Neural cell (in vitro differentiated cells): ENCODE data around the gene DENND1A. TPM values are rescaled to one million over a fixed set of nuclear protein-coding genes. Genes with fewer than 3 reads are reported as not detected.

Source experiments
- H2AFZ ChIP-seq: fragments of 200-600, 300-800 bp; sonication (generic), shearing (Covaris generic); 2 replicates; pipeline ENCODE4 v1.6.0; 2014; ENCODE audit warnings: low read depth, mild to moderate bottlenecking, antibody characterized with exemption, low read length, moderate library complexity
- H3F3A ChIP-seq: fragments of 200-600 bp; shearing (Covaris generic); 2 replicates; pipeline ENCODE4 v1.6.1; 2016; ENCODE audit warnings: mild to moderate bottlenecking, moderate library complexity, mixed read lengths, antibody characterized with exemption, low read length; ENCODE audit not compliant: insufficient read depth, poor library complexity, severe bottlenecking
- H3K27ac ChIP-seq: fragments of 200-600, 300-800 bp; sonication (generic), shearing (Covaris generic); 2 replicates; pipeline ENCODE4 v1.5.1; 2014; ENCODE audit warnings: mild to moderate bottlenecking, low read length, moderate library complexity
- H3K27me3 ChIP-seq: fragments of 300-800, 200-600 bp; sonication (generic), shearing (Covaris generic); 2 replicates; pipeline ENCODE4 v1.6.0; 2014; ENCODE audit warnings: mild to moderate bottlenecking, low read depth, low read length, moderate library complexity; ENCODE audit not compliant: insufficient read depth
- H3K36me3 ChIP-seq: fragments of 300-800, 200-600 bp; sonication (generic), shearing (Covaris generic); 2 replicates; pipeline ENCODE4 v1.5.1; 2014; ENCODE audit warnings: mild to moderate bottlenecking, antibody characterized with exemption, low read length, moderate library complexity; ENCODE audit not compliant: insufficient read depth
- H3K4me2 ChIP-seq: fragments of 300-800, 200-600 bp; sonication (generic), shearing (Covaris generic); 2 replicates; pipeline ENCODE4 v1.6.0; 2014; ENCODE audit warnings: mild to moderate bottlenecking, low read length
- H3K4me3 ChIP-seq: fragments of 300-800, 200-600 bp; sonication (generic), shearing (Covaris generic); 2 replicates; pipeline ENCODE4 v1.5.1; 2014; ENCODE audit warnings: mild to moderate bottlenecking, low read length, moderate library complexity
- H3K79me2 ChIP-seq: fragments of 200-600 bp; shearing (Covaris generic); replicated peaks from 2 replicates; pipeline ENCODE4 v1.6.0; 2014; ENCODE audit warnings: mild to moderate bottlenecking, low read length, moderate library complexity; ENCODE audit not compliant: insufficient read depth
- H3K9ac ChIP-seq: fragments of 300-800, 200-600 bp; sonication (generic), shearing (Covaris generic); 2 replicates; pipeline ENCODE4 v1.6.1; 2016; ENCODE audit warnings: mild to moderate bottlenecking, low read length, mixed read lengths
- H3K9me2 ChIP-seq: fragments of 200-600 bp; shearing (Covaris generic); 2 replicates; pipeline ENCODE4 v1.6.1; 2016; ENCODE audit warnings: mild to moderate bottlenecking, low read length, mixed read lengths; ENCODE audit not compliant: insufficient read depth
- H3K9me3 ChIP-seq: fragments of 200-600, 300-800 bp; sonication (generic), shearing (Covaris generic); 2 replicates; pipeline ENCODE4 v1.6.1; 2016; ENCODE audit warnings: mild to moderate bottlenecking, mixed run types, low read length, moderate library complexity, mixed read lengths
- H4K20me1 ChIP-seq: fragments of 200-600 bp; shearing (Covaris generic); 2 replicates; pipeline ENCODE4 v1.6.1; 2016; ENCODE audit warnings: mild to moderate bottlenecking, mixed run types; ENCODE audit not compliant: insufficient read depth
- CTCF ChIP-seq: fragments of 450-650 bp; IDR thresholded peaks from 2 replicates; pipeline ENCODE4 v1.5.1; 2014; ENCODE audit warnings: antibody characterized with exemption, mild to moderate bottlenecking, moderate library complexity; ENCODE audit not compliant: poor library complexity, severe bottlenecking
- EP300 ChIP-seq: fragments of 450-650 bp; conservative IDR thresholded peaks from 2 replicates; pipeline ENCODE4 v1.6.1; 2014; ENCODE audit warnings: antibody characterized with exemption, mild to moderate bottlenecking, moderate library complexity; ENCODE audit not compliant: poor library complexity, severe bottlenecking
- EZH2 ChIP-seq: fragments of 200-600, 300-800 bp; shearing (Covaris generic), sonication (generic); IDR thresholded peaks from 2 replicates; pipeline ENCODE4 v1.6.1; 2014; ENCODE audit warnings: antibody characterized with exemption, low read length, borderline replicate concordance, mild to moderate bottlenecking; ENCODE audit not compliant: insufficient read depth, poor library complexity, severe bottlenecking
- MXI1 ChIP-seq: fragments of 450-650 bp; conservative IDR thresholded peaks from 2 replicates; pipeline ENCODE4 v1.6.1; 2014; ENCODE audit warnings: antibody characterized with exemption, mild to moderate bottlenecking; ENCODE audit not compliant: poor library complexity, severe bottlenecking
- POLR2AphosphoS5 ChIP-seq: IDR thresholded peaks from 2 replicates; pipeline ENCODE4 v1.6.1; 2012
- RAD21 ChIP-seq: fragments of 450-650 bp; conservative IDR thresholded peaks from 2 replicates; pipeline ENCODE4 v1.6.1; 2014; ENCODE audit warnings: antibody characterized with exemption, mild to moderate bottlenecking, moderate library complexity
- REST ChIP-seq: IDR thresholded peaks from 2 replicates; pipeline ENCODE4 v1.6.1; 2012; ENCODE audit warnings: borderline replicate concordance
- SMC3 ChIP-seq: fragments of 450-650 bp; conservative IDR thresholded peaks from 2 replicates; pipeline ENCODE4 v1.6.1; 2014; ENCODE audit warnings: antibody characterized with exemption, mild to moderate bottlenecking, moderate library complexity; ENCODE audit not compliant: poor library complexity
- TAF1 ChIP-seq: IDR thresholded peaks from 2 replicates; pipeline ENCODE4 v1.6.1; 2012; ENCODE audit warnings: low read depth
- polyA plus RNA-seq: library from polyadenylated mRNA; depleted of rRNA; stranded (reverse); fragments of >200 nt; gene quantifications from 2 replicates; pipeline ENCODE4 v1.2.3, GENCODE V29; 2014

DENND1A gene
- polyA plus RNA-seq, 1 donor from 2014 or later, result 2.3 TPM

- no peaks in the 10 kb centered on the region for H3K27me3 ChIP-seq
- no peak overlapping the region for H3K4me3 ChIP-seq
- H2AFZ ChIP-seq, result no peak overlapping the region
- H3K9ac ChIP-seq, result no peak overlapping the region
- H3K4me2 ChIP-seq, result no peak overlapping the region
- no peaks in the 10 kb centered on the region for H4K20me1 ChIP-seq
- no peaks in the 10 kb centered on the region for H3K9me2 ChIP-seq
- H3K9me3 ChIP-seq, result no peaks in the 10 kb centered on the region
- TF ChIP-seq TAF1 (no peak), POLR2AphosphoS5 (no peak)
- no peak overlapping the region for H3K27ac ChIP-seq
- H3K36me3 ChIP-seq, result no peaks in the 10 kb centered on the region
- H3K79me2 ChIP-seq, result no peaks in the 10 kb centered on the region
- no peaks in the 10 kb centered on the region for H3F3A ChIP-seq
These were observed 22.9 kb upstream of the DENND1A start for GRCh38 chr9:123952641-123953495.

DNA sequence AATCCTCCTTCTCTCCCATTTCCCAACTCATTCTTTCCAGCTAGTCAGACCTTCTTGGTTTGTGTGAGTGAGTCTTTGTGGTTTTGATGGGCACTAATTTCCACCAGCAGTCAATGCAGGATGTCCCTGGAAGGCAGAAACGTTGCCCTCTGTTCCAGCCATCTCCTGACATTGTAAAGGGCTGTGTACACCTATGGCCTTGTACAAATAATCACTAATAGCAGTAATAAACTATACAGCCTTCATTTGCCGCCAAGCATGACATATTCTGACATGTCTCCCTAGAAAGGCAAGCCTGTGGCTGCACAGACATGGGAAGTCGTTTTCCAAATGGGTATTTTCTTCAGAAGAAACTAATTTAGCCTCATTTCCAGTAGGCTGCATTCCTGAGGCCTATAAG, 18.4 kb upstream of the DENND1A start:
- no peaks in the 10 kb centered on the region for H3K9me3 ChIP-seq
- no peak overlapping the region for H3K9ac ChIP-seq
- TF ChIP-seq MXI1, result no peak
- TF ChIP-seq TAF1, result no peak
- no peak for TF ChIP-seq POLR2AphosphoS5
- TF ChIP-seq REST, result no peak
- TF ChIP-seq CTCF, result no peak
- no peaks in the 10 kb centered on the region for H3F3A ChIP-seq
- H3K4me2 ChIP-seq, result no peak overlapping the region
- H3K4me3 ChIP-seq, result no peak overlapping the region
- no peaks in the 10 kb centered on the region for H3K36me3 ChIP-seq
- H4K20me1 ChIP-seq, result no peaks in the 10 kb centered on the region
- no peak overlapping the region for H2AFZ ChIP-seq
- H3K9me2 ChIP-seq, result no peaks in the 10 kb centered on the region
- no peaks in the 10 kb centered on the region for H3K79me2 ChIP-seq
- no peaks in the 10 kb centered on the region for H3K27me3 ChIP-seq
- no peak overlapping the region for H3K27ac ChIP-seq

- Histone ChIP-seq H3F3A (no peaks in the 10 kb centered on the region), H3K79me2 (no peaks in the 10 kb centered on the region), H4K20me1 (no peaks in the 10 kb centered on the region), H3K27me3 (no peaks in the 10 kb centered on the region), H3K9me3 (no peaks in the 10 kb centered on the region), H2AFZ (no peak overlapping the region), H3K27ac (no peak overlapping the region), H3K4me3 (no peak overlapping the region), H3K9ac (no peak overlapping the region), H3K36me3 (no peaks in the 10 kb centered on the region), H3K9me2 (no peaks in the 10 kb centered on the region), H3K4me2 (no peak overlapping the region)
- TF ChIP-seq TAF1, result no peak
- TF ChIP-seq SMC3, result no peak
- TF ChIP-seq RAD21, result no peak
- no peak for TF ChIP-seq POLR2AphosphoS5
- TF ChIP-seq EZH2, result no peak
- TF ChIP-seq REST, result no peak
- TF ChIP-seq CTCF, result no peak
- TF ChIP-seq EP300, result no peak
- TF ChIP-seq MXI1, result no peak
These were observed 17.4 kb upstream of the DENND1A start for GRCh38 chr9:123947326-123947725.
